ENCODE measurements around the gene CMC2.

The CMC2 gene

DNA sequence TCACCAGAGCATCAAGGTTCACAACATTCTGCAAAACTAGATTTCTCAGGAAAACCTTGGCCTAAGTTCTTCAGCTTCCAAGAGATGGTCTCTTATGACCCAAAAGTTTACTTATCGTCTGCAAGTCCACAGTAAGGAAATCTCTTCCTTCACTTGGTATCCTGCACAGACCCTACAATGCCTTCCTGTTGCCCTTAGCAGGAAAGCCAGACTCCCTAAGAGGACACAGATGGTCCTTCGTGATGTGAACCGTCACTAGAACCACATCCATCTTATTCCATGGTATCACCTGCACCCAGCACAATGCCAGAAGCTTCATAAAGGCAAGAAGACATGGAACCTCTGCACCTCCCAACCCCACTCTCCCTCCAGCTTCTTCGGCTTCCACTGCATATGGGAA lies 34.1 kb downstream of the CMC2 start:
- DNase-seq = no peak

DNA sequence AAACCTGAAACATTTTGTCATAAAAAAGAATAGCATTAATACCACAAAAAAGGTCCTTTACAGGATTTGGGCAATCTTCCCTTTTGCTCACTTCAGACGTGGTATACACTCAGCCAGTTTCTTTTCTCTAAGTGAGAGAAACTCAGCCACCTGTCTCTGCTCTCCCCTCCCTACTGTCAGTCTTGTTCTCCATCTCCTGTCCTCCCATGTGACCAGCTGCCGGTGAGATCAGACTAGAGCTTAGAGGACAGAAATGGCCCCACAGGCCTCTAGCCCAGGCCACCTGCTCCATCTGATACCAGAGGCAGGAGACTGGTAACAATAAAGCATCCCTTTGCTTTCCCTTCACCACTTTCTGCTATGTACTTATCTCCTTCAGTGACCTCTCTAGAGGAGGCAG lies 34.9 kb downstream of the CMC2 start:
- no peak for DNase-seq

DNA sequence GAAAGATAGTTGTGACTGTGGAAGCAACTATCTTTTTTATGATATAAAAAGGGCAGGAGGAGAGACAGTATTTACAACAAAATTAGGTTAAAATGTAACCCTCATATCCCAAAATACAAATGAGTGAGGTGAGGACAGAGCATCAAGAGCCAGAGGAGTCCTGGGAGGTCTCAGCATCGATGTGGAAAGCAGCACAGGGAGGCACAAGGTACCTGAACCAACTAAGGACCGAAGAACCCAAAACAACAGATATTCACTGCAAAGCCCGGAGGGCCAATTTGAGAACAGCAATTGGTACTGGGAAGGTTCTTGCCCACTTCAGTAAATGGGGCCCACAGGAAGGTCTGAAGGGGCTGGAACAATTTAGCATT lies 37.6 kb downstream of the CMC2 start:
- no peak for DNase-seq

DNA sequence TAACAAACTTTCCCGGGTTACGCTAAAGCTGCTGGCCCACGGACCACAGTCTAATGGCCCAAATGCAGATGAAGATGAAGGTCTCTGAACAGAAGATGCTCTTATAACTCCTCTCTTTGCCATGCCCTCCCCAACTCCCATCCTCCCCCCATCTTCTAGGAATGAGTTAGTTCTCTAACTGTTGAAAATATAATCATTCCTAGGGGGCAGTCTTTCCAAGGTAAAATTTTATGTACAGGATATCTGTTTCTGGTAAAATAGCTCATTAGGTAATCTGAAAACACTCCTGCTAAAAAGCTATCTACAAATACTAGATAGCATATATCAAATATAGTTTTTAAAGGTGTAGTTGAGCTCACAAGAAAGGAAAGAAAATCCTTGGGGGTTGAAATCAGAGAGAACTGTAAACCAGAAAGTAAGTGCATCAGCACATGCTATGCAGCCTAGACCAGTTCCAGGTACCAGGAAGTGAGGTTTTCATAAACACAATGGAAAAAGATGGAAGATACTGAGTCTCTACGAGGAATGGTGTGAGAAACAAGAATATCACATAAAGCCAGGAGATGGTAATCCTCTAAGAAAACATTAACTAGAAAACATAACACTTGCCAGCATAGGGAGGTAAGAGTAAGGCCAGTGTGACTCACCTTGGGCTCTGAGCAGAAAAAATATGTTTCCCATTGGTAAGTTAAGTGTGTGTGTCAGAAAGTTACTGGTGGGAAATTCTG lies 38.1 kb downstream of the CMC2 start:
- no peak for DNase-seq

DNA sequence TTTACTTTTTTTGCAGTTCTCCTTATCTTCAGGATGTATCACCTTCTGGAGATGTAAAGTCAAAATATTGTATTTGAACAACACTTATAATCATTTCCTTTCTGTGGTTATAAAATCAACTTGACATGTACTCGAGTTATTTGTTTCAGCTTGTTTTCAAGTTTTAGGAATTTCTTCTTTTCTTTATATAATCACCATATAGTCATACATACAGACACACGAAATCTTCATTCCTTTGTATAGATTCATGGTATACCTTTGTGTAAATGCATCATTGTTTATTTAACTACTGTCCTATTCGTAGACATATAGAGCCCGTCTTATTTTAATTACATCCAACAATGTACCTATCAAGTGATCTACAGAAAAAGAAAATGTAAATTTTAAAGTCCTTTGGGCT lies 40.1 kb downstream of the CMC2 start:
- DNase-seq = no peak

DNA sequence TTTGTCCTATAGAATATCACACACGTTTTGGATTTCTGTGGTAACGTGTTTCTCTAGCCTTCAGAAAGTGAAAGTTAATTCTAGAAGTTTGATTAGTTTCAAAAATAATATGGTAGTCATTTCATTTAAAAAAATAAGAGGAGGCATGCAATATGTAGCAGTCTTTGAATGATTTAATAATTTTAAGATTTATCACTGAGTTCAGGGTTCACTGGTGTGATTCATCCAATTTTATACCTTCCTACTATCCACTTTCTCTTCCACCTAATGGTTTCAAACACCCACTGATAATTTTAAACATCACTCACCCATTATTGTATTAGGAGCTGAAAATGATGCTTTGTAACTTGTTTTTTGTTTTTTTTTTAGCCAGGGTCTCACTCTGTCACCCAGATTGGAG lies 42.3 kb downstream of the CMC2 start:
- DNase-seq = no peak

DNA sequence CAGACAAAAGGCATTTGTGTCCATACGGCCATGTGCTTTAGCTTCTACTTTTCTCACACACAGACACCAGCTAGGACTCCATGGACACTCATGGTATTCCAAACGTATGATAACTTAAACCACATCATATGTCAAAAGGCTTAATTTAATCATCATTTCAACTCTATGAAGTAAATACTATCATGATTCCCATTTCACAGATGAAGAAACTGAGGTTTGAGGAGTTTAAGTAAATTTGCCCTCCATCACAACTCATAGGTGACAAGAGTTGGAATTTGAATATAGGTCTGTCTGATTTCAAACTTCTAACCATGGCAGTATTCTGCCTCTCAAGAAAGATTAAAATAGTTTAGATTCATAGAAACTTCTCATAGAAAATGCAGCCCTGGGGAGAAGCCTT lies 43.8 kb downstream of the CMC2 start:
- DNase-seq = no peak

DNA sequence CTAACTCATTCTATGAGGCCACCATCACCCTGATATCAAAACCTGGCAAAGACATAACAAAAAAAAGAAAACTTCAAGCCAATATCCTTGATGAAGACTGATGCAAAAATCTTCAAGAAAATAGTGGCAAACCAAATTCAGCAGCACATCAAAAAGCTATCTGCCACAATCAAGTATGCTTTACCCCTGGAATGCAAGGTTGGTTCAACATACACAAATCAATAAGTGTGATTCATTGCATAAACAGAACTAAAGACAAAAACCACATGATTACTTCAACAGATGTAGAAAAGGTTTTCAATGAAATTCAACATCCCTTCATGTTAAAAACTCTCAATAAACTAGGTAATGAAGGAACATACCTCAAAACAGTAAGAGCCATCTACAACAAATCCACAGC lies 48.4 kb downstream of the CMC2 start:
- DNase-seq = no peak

DNA sequence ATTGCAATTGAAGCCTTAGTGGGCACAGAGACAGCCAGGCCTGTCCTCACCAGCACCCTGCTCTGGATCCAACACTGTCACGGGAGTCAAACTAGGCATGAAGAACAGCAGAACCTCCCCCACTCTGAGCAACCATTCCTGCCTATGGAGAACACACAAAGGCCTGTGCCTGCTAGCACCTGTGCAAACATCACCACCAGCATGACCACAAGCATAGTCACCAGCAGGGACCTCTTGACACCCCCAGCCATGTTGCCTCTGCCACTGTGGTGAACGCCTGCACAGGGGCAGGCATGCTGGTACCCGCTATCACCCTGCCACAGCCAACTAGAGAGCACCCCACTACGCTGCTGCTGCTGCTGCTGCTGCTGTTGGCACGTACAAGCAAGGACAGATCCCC lies 51.7 kb downstream of the CMC2 start:
- no peak for DNase-seq

DNA sequence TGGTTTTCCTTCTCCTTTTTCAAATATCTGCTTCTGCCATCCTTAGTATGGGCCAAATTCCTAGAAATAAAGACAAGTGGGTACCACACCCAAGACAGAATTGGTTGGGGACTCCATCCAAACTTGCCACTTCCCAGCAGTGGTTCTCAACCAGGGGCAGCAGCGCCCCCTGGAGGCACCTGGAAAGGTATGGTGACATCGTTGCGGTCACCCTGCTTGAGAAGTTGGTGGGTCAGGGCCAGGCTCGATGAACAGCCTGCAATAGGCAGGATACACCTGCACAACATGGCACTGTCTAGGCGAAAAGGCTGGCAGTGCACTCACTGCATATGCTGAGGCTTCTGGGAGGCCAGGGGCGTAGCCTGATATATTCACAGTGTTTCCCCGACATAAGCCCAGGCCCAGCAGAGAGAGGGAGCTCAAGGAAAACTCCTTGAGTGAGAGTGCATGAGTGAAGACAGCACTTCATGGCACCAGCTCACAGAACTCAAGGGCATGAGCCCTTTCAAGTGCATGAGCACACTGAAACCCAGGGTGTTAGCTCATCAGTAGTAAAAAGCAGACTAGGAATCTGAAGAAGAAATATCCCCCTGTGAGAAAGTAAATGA lies 57.7 kb downstream of the CMC2 start:
- no peak for DNase-seq

DNA sequence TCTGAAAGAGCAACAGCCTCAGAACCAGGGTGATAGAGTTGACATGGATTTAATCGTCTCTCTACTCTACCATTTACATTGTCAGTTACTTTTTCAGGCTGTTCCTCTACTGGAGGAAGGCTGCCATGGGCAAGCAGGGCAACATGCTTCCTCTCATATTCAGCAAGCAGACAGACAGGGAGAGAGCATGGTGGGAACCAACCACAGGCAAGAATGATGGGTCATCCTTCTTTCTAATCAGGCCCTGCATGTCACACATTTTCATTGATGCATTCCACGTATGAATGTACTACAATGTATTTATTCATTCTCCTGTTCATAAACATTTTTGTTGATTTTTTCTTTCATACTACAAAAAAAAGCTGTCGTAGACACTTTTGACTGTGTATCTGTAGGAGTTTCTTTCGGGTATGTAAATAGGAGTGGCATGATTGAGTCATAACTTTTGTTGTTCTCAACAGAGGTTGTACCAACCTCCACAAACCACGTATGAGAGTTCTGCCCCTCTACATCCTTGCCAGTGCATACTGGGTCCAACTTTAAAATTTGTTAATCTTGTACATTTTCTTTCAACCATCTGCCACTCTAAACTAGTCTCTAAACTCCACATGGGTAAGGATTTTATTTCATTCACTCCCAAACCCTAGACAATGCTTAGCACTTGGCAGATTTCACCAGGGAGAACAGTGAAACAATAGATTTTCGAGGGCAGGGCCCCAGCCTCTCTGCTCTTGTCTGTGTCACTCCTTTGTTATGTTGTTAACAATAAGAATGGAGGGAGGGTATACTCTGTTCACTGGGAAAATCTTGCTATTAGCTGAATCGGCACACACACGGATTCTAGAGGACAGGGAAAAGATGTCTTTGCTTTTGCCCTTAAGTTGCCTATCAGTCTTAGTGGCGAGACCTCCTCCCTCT lies 58.7 kb downstream of the CMC2 start:
- DNase-seq = no peak

DNA sequence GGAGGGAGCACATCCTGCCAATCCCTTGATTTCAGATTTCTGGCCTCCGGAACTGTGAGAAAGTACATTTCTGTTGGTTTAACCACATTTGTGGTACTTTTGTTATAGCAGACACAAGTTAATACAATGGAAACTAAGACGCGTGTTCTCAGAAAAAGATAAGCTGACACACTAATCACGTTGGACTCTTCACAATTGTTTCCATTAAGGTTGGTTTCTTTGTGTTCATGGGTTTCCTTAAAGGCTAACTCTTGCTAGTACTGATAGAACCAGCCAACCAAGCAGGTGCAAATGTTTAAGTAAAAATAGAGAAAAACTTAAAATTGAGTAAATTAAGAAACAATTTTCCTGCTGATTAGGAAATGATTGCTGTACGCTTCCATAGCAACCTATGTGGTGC lies 59.4 kb downstream of the CMC2 start:
- no peak for DNase-seq

DNA sequence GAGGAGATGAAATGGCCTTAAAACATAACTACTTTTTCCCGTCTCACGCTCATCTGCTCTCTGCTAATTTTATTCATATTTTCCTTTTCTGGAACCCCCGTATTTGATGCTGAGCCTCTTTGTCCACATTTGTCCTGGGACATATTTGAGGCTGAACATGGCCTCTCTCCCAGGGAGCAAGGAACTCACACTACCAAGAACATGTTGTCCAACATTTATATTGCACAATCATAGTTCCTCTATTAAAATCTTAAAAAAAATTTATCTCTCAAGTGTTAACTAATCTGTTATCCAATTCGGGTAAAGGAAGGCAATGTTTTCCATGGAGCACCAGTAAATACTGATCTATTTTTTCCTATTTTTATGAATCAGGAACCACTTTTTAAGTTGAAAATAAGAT lies 60.2 kb downstream of the CMC2 start:
- no peak for DNase-seq

DNA sequence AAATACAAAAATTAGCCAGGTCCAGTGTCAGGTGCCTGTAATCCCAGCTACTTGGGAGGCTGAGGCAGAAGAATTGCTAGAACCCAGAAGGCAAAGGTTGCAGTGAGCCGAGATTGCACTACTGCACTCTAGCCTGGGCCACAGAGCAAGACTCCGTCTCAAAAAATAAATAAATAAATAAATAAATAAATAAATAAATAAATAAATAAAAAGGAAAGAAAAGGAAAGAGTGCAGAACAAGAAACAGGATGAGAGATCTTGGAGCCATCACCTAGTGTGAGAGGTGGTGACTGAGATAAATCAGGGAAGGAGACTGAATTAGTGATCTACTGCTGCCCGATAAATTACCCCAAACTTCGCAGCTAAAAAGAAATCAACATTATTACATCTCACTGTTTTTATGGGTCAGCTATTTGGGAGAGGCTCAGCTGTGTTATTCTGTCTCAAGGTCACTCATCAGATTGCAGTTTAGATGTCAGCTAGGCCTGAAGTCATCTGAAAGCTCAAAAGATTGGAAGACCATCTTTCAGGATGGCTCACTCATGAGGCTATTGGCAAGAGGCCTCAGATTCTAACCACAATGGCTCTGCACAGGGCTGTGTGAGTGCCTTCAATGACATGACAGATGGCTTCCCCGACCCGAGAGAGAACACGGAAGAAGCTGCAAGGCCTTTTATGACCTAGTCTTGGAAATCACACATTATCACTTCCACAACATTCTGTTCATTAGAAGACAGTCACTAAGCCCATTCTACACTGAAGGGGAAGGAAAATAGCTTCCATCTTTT lies 66.4 kb downstream of the CMC2 start:
- DNase-seq = no peak

DNA sequence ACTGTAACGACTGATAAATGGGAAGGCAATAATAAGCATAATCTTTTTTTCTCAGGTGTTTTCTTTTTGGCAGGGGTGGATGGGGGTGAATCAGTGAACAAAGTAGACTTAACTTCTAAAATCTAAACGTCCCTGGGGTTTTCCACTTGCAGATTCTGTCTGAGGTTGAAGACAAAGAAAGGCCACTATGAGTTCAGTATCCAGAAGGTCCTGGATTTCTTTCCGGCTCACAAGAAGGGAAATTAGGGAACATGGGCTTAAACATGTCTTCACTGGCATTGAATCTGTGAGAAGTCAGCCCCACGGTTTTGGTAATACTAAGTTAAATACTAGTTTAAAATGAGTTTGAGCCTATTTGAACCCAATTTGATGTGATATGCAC lies 67.8 kb downstream of the CMC2 start:
- no peak for DNase-seq

DNA sequence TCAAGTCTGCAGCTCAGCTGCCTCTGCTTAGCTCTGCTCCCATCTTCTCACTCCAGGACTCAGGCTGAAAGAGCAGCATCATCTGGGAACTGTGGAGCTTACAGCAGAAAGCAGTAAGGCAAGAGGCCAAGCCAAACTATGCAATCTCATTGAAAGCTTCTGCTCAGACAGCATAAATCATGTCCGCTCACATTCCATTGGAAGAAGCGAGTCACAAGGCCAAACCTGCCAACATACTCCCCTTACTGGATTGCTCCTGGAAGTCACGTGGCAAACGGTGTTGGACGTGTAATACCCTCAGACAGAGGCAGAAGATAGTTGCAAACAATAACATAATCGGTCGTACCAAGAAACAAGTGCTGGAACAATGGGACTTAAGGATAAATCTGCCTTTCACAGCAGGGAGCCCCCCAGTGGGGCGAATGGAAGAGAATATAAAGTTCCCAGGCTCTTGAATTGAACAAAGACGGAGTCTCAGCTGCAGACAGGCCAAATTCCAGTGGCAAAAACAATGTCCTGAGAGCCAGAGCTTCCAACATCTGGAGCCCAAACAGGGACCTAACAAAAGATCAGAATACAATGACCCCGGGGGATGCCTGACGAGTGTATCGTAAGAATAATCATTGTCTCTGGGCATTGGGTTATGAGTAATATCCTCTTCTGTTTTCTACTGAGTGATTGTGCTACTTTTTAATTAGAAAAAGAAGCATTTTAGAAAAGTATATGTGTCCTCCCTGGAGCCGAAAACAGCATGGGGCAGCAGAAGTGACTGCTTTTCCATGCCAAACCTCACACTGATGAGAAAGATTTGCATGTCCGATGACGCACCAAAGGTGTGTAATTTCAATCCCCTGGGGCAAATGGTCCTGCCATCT lies 68.4 kb downstream of the CMC2 start:
- no peak for DNase-seq

DNA sequence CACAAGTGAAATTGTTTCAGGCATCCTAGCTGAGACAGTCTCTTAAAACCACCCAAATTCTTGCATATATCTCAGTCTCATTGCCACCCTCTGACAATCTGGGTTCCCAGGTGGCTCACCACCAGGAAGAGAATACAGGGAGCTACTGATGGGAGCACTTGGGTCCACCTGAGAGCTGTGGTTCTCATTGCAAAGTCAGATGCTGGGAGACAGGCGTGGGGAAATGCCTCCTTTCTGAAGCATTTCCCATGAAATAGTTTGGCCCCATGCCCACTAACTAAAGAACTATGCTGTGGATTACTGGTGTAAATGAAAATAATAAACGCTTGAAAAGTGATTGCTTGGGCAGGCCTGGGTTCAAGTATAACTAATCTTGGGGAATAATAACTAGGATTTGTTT lies 70.3 kb downstream of the CMC2 start:
- DNase-seq = no peak

DNA sequence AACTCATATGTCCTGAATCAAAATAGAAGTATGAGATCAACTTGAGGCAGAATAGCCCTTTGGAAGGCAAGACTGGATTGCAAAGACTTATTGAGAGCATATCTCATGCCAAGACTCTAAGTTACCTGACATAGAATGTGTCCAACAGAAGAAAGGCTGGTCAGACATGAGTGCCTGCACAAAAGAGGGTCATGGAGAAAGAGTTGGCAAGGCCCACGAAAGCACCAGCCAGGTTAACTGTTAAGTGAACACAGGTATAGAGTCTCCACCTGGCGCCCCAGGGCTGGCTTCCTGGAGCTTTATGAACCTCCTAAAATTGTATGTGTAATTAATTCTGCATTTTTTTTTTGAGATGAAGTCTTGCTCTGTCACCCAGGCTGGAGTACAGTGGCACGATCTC lies 71.0 kb downstream of the CMC2 start:
- no peak for DNase-seq

DNA sequence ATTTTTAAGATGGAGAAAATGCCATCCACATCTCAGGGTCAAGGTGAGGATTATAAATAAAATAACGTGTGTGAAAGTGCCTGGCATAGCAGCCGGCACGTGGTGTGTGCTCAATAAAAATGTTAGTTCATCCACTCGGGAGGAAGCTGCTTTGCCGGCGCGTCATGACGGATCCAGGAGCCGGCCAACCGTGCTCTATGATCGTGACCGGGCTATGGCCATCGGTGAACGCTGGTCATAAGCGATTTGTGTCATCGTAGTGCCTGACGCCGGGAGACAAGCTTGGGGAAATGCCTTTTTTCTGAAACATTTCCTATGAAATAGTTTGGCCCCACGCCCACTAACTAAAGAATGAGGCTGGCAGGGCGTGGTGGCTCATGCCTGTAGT lies 74.0 kb downstream of the CMC2 start:
- DNase-seq = no peak

DNA sequence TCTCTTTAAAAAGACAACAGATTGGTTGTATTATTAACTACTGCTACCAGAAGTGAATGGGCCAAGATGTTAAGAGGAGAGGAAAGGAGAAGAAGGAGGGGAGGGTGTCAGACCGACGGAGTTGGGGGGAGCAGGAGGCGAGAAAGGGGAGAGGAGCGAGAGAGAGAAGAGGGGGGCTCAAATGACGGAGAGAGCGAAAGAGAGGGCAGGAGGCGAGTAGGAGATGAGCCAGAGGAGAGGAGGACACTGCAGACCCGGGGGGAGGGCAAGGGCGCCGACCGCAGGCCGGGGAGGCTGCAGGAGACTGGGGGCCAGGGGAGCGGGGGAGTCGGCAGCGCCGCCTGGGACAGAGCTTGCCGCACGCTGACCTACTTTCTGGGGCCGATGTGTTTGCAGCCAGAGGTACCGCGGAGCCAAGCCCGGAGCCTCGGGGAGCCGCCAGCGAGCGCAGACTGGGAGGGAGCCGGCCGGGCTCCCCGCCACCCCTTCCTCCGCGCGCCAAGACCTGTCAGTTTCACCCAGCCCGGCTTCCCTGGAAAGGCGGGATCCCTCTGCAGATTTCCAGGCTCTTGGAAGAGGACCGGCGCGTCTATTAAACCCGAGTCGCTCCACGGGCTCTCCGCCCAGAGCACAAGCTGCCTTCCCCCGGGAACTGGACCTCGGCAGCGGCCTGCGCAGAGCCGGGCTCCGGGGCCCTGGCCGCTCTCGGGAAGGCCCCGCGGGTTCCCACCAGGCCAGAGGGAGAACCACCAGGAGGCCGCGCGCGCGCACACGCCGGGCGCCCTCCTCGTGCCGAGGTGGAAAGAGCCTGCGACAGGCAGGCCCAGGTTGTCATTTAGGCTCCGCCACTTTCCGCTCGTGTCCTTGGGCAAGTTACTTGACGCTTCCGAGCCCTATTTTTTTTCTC lies 74.6 kb downstream of the CMC2 start:
- no peak for DNase-seq

DNA sequence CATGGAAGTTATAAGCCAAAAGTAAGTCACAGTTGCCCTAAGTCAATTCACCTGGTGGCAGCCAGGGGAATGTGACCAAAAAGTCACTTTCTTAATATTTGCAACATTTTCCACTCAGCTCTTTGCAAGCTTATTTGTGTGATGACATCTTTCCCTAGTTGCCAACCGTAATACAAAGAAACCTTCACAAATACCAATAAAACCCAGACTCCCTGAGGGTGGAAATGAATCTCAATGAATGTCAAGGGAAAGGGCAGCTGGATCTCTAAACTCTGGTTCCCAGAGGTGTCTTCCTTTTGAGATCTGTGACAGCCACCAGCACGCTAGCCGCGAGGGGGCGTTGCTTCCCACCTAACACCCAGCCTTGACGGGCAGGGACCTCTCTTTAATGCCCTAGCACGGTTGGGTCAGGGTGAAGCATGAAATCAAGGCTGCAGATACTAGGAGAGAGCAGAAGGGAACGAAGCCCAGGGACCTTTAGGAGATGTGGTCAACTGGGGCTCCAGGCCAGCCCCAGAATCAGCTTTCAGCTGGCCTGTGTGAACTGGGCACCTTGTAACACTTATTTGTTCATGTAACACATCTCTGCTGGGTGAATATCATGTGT lies 82.2 kb downstream of the CMC2 start:
- no peak for DNase-seq
